Heart left ventricle (tissue), 13 donors: ENCODE measurements around the gene RYR3.

ENCODE experiments used
- POLR2A ChIP-seq, 2 donors: fragments of 450-650 bp; IDR thresholded peaks; one replicate each; pipeline ENCODE4 v1.6.1; 2017; ENCODE audit warnings: antibody characterized with exemption in 2 of 2, mild to moderate bottlenecking in 2 of 2, moderate library complexity in 2 of 2
- TF ChIP-seq, protein P1 (sequence below), 12 donors: fragments of 200-600 bp; sonication (generic) in 4 of 12; IDR thresholded peaks; one replicate each; pipeline versions ENCODE4 v1.5.0 to v1.8.0; 2018 to 2022; ENCODE audit warnings: antibody characterized with exemption in 12 of 12, mild to moderate bottlenecking in 5 of 12
- donor health status: ischemic (EF 13 %, LVEDD 7.1; RV severe dilation, severe dysfunction).
- donor health status: DM: no; HTN: yes; CAD: no.
- donor health status: DM: no; HTN: no; CAD: no.
- donor health status: ischemic (EF 25% LVEDD 6.9; RV normal size, moderate dysfunction).
- donor health status: ischemic (EF 25% LVEDD 5.7; RV mildly dilated, moderate dysfunction).
- donor health status: ischemic (EF 35%, LVEDD 5.7; RV mildly dilated, moderate dysfunction).
- donor health status: nonischemic (EF 11% LVEDD 7.7; RV severe dilation, severe dysfunction).
- donor health status: DM: yes; HTN: yes; CAD: no.
- donor health status: PGD.
- donor health status: ischemic (EF 29% LVEDD 5.4; RV normal size, mild dysfunction).
- donor health status: nonischemic (EF 23%, LVEDD 6.1; RV moderate dilation, normal function).

DNA sequence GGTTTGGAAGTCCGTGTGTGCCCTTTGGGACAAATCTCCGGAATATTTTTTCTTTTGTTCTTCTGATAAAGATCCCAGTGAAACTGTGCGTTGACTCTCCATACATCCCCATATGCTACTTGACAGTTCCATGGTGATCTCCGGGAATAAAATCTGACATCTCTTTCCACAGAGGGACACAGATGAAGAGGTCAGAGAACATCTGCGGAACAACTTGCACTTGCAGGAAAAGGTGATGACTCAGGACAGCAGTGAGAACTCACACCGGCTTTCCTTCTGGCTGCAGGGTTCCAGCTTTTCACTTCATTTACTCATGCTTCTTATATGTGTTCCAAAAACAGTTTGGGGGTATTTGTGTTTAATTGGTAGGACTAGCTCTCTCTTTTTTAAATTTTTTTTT lies 500.0 kb downstream of the RYR3 start:
- no peak for TF ChIP-seq POLR2A (IDR thresholded peaks at IDR 0.05)
- TF ChIP-seq, protein P1, sequence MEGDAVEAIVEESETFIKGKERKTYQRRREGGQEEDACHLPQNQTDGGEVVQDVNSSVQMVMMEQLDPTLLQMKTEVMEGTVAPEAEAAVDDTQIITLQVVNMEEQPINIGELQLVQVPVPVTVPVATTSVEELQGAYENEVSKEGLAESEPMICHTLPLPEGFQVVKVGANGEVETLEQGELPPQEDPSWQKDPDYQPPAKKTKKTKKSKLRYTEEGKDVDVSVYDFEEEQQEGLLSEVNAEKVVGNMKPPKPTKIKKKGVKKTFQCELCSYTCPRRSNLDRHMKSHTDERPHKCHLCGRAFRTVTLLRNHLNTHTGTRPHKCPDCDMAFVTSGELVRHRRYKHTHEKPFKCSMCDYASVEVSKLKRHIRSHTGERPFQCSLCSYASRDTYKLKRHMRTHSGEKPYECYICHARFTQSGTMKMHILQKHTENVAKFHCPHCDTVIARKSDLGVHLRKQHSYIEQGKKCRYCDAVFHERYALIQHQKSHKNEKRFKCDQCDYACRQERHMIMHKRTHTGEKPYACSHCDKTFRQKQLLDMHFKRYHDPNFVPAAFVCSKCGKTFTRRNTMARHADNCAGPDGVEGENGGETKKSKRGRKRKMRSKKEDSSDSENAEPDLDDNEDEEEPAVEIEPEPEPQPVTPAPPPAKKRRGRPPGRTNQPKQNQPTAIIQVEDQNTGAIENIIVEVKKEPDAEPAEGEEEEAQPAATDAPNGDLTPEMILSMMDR (IDR thresholded peaks at IDR 0.05), result no peak
